OCI-LY3 (cell line): ENCODE data around the gene RASL10A.

Source experiments
- H2AFZ ChIP-seq: fragments of 200-600, 300-600 bp; shearing (Covaris generic); 2 replicates; pipeline ENCODE4 v1.6.0; 2014; ENCODE audit warnings: antibody characterized with exemption, low read depth, low read length
- H3K27ac ChIP-seq: fragments of 200-600, 300-600 bp; sonication (generic); 2 replicates; pipeline ENCODE4 v1.5.1; 2014; ENCODE audit warnings: mild to moderate bottlenecking, low read length, moderate library complexity, mixed read lengths
- H3K27me3 ChIP-seq: fragments of 200-600, 300-600 bp; sonication (generic); 2 replicates; pipeline ENCODE4 v1.6.1; 2014; ENCODE audit warnings: low read depth, low read length, mixed read lengths
- H3K36me3 ChIP-seq: fragments of 200-600, 300-600 bp; sonication (generic); replicated peaks from 2 replicates; pipeline ENCODE3; 2014; ENCODE audit warnings: low read depth, low read length, mixed read lengths
- H3K4me1 ChIP-seq: fragments of 300-600, 200-600 bp; sonication (generic); 2 replicates; pipeline ENCODE4 v1.6.1; 2014; ENCODE audit warnings: low read length, mixed read lengths
- H3K4me2 ChIP-seq: fragments of 200-600, 300-600 bp; sonication (generic); 2 replicates; pipeline ENCODE4 v1.6.1; 2014; ENCODE audit warnings: low read length, mixed read lengths
- H3K4me3 ChIP-seq: fragments of 300-600, 200-600 bp; sonication (generic); 2 replicates; pipeline ENCODE4 v1.5.1; 2014; ENCODE audit warnings: antibody characterized with exemption, mild to moderate bottlenecking, low read length, moderate library complexity
- H3K79me2 ChIP-seq: fragments of 300-600, 200-600 bp; shearing (Covaris generic); 2 replicates; pipeline ENCODE4 v1.6.1; 2014; ENCODE audit warnings: mild to moderate bottlenecking, low read length, mixed read lengths
- H3K9ac ChIP-seq: fragments of 300-600, 200-600 bp; shearing (Covaris generic); 2 replicates; pipeline ENCODE4 v1.6.0; 2014; ENCODE audit warnings: mild to moderate bottlenecking, low read length, moderate library complexity
- H3K9me3 ChIP-seq: fragments of 200-600, 300-600 bp; shearing (Covaris generic); 2 replicates; pipeline ENCODE4 v1.6.1; 2014; ENCODE audit warnings: low read length, mixed read lengths; ENCODE audit not compliant: insufficient read depth
- H4K20me1 ChIP-seq: fragments of 200-600, 300-600 bp; sonication (generic); 2 replicates; pipeline ENCODE4 v1.6.1; 2016; ENCODE audit warnings: low read length, mixed read lengths; ENCODE audit not compliant: insufficient read depth
- CTCF ChIP-seq: fragments of 200-600, 300-600 bp; sonication (generic); IDR thresholded peaks from 2 replicates; pipeline ENCODE4 v1.5.1; 2014; ENCODE audit warnings: antibody characterized with exemption, low read length, low read depth
- EZH2phosphoT487 ChIP-seq: fragments of 200-600 bp; shearing (Covaris generic); IDR thresholded peaks from 2 replicates; pipeline ENCODE4 v1.6.1; 2018; ENCODE audit warnings: antibody characterized with exemption, mixed run types, low read depth

Gene RASL10A

GRCh38 chr22:29269230-29269604 lies 46.3 kb downstream of the RASL10A start:
- peak overlapping the region; percentile 81 for H3K4me3 ChIP-seq
- H3K4me1 ChIP-seq, result peaks cover 31% of the 10 kb centered on the region
- H2AFZ ChIP-seq, result no peak overlapping the region
- peaks cover 54% of the 10 kb centered on the region for H4K20me1 ChIP-seq
- H3K27me3 ChIP-seq, result no peaks in the 10 kb centered on the region
- H3K79me2 ChIP-seq, result peaks cover 90% of the 10 kb centered on the region
- H3K9me3 ChIP-seq, result no peaks in the 10 kb centered on the region
- TF ChIP-seq CTCF (no peak), EZH2phosphoT487 (no peak)
- peak overlapping the region; percentile 93 for H3K4me2 ChIP-seq
- peaks cover 68% of the 10 kb centered on the region for H3K36me3 ChIP-seq
- peak overlapping the region; percentile 87 for H3K27ac ChIP-seq
- peak overlapping the region; percentile 99 for H3K9ac ChIP-seq

GRCh38 chr22:29268511-29269229 lies 46.8 kb downstream of the RASL10A start:
- peak overlapping the region; percentile 93 for H3K4me2 ChIP-seq
- H3K27me3 ChIP-seq, result no peaks in the 10 kb centered on the region
- peak overlapping the region; percentile 87 for H3K27ac ChIP-seq
- peaks cover 49% of the 10 kb centered on the region for H4K20me1 ChIP-seq
- peak overlapping the region; percentile 99 for H3K9ac ChIP-seq
- H3K4me1 ChIP-seq, result peaks cover 31% of the 10 kb centered on the region
- H3K79me2 ChIP-seq, result peaks cover 85% of the 10 kb centered on the region
- peak overlapping the region; percentile 81 for H3K4me3 ChIP-seq
- no peak overlapping the region for H2AFZ ChIP-seq
- H3K9me3 ChIP-seq, result no peaks in the 10 kb centered on the region
- TF ChIP-seq EZH2phosphoT487 (no peak), CTCF (no peak)
- peaks cover 68% of the 10 kb centered on the region for H3K36me3 ChIP-seq

- Histone ChIP-seq H2AFZ (peak within 1 kb of the TSS; percentile 98), H3K79me2 (peaks cover 78% of the 10 kb centered on the region), H3K27me3 (no peaks in the 10 kb centered on the region), H3K4me1 (peaks cover 31% of the 10 kb centered on the region), H3K27ac (peak within 1 kb of the TSS; percentile 87), H4K20me1 (peaks cover 42% of the 10 kb centered on the region), H3K36me3 (peaks cover 64% of the 10 kb centered on the region), H3K4me3 (peak within 1 kb of the TSS; percentile 81), H3K9me3 (no peaks in the 10 kb centered on the region), H3K4me2 (peak within 1 kb of the TSS; percentile 96), H3K9ac (peak within 1 kb of the TSS; percentile 99)
- TF ChIP-seq EZH2phosphoT487 (no peak), CTCF (no peak)
These were observed 47.5 kb downstream of the RASL10A start, which contains the start of the genes EWSR1 and RHBDD3 for GRCh38 chr22:29267858-29268510. Gene EWSR1, plus strand, starts transcription at chr22:29268268. Its CDS starts 69 bp downstream, at chr22:29268337. Gene RHBDD3, minus strand, starts transcription at chr22:29267981. Its CDS starts 2,355 bp downstream, at chr22:29265626.

GRCh38 chr22:29267462-29267857 lies 48.0 kb downstream of the RASL10A start:
- Histone ChIP-seq H3K9me3 (no peaks in the 10 kb centered on the region), H3K27me3 (no peaks in the 10 kb centered on the region), H3K27ac (peak overlapping the region; percentile 87), H3K4me1 (peaks cover 31% of the 10 kb centered on the region), H3K79me2 (peaks cover 73% of the 10 kb centered on the region), H3K36me3 (peaks cover 59% of the 10 kb centered on the region), H3K9ac (peak overlapping the region; percentile 99), H3K4me2 (peak overlapping the region; percentile 96), H3K4me3 (peak overlapping the region; percentile 81), H2AFZ (0 out of 2 replicates have a peak overlapping the region, but pooled peaks have one; percentile 19), H4K20me1 (peaks cover 37% of the 10 kb centered on the region)
- no peak for TF ChIP-seq CTCF
- no peak for TF ChIP-seq EZH2phosphoT487
